ENCODE results near the gene CTNND2. TPM values are rescaled to one million over a fixed set of nuclear protein-coding genes. Genes with fewer than 3 reads are reported as not detected.

Gene CTNND2
- total RNA-seq, 1 donor from 2014 or later, result 143 TPM

- peaks cover 5% of the 10 kb centered on the region for H3K9me3 Mint-ChIP-seq (ENCODE audit: low read depth)
- no peak for DNase-seq (ENCODE audit: low spot score, unreplicated experiment)
- peaks cover 3% of the 10 kb centered on the region for H3K4me1 Mint-ChIP-seq (ENCODE audit: low read depth)
- TF ChIP-seq CTCF (IDR thresholded peaks at IDR 0.05; ENCODE audit: unreplicated experiment), result no peak
- H3K36me3 Mint-ChIP-seq (ENCODE audit: insufficient read depth), result peaks cover 11% of the 10 kb centered on the region
- no peak overlapping the region for H3K27ac Mint-ChIP-seq
- H3K27me3 Mint-ChIP-seq, result no peaks in the 10 kb centered on the region
- no peak overlapping the region for H3K4me3 Mint-ChIP-seq (ENCODE audit: low read depth)
These were observed 247.3 kb downstream of the CTNND2 start for GRCh38 chr5:11656916-11657315.

- no peak overlapping the region for H3K27ac Mint-ChIP-seq
These were observed 248.6 kb downstream of the CTNND2 start for GRCh38 chr5:11655681-11656080.

GRCh38 chr5:11650936-11651335, 253.3 kb downstream of the CTNND2 start:
- no peak overlapping the region for H3K4me3 Mint-ChIP-seq (ENCODE audit: low read depth)
- H3K9me3 Mint-ChIP-seq (ENCODE audit: low read depth), result peaks cover 7% of the 10 kb centered on the region
- H3K27me3 Mint-ChIP-seq, result no peaks in the 10 kb centered on the region
- TF ChIP-seq CTCF (IDR thresholded peaks at IDR 0.05; ENCODE audit: unreplicated experiment), result no peak
- H3K27ac Mint-ChIP-seq, result no peak overlapping the region
- no peaks in the 10 kb centered on the region for H3K4me1 Mint-ChIP-seq (ENCODE audit: low read depth)
- no peak for DNase-seq (ENCODE audit: low spot score, unreplicated experiment)
- peaks cover 13% of the 10 kb centered on the region for H3K36me3 Mint-ChIP-seq (ENCODE audit: insufficient read depth)

More at GRCh38 chr5:11655681-11656080, 248.6 kb downstream of the CTNND2 start:
- H3K9me3 Mint-ChIP-seq (ENCODE audit: low read depth), result peaks cover 6% of the 10 kb centered on the region
- H3K4me1 Mint-ChIP-seq (ENCODE audit: low read depth), result peaks cover 3% of the 10 kb centered on the region
- H3K36me3 Mint-ChIP-seq (ENCODE audit: insufficient read depth), result peaks cover 12% of the 10 kb centered on the region
- no peaks in the 10 kb centered on the region for H3K27me3 Mint-ChIP-seq
- H3K4me3 Mint-ChIP-seq (ENCODE audit: low read depth), result no peak overlapping the region
- no peak for DNase-seq (ENCODE audit: low spot score, unreplicated experiment)
- TF ChIP-seq CTCF (IDR thresholded peaks at IDR 0.05; ENCODE audit: unreplicated experiment), result no peak

GRCh38 chr5:11646141-11646540, 258.1 kb downstream of the CTNND2 start:
- H3K27me3 Mint-ChIP-seq, result no peaks in the 10 kb centered on the region
- TF ChIP-seq CTCF (IDR thresholded peaks at IDR 0.05; ENCODE audit: unreplicated experiment), result no peak
- peaks cover 8% of the 10 kb centered on the region for H3K36me3 Mint-ChIP-seq (ENCODE audit: insufficient read depth)
- DNase-seq (ENCODE audit: low spot score, unreplicated experiment), result no peak
- H3K9me3 Mint-ChIP-seq (ENCODE audit: low read depth), result peaks cover 7% of the 10 kb centered on the region
- no peak overlapping the region for H3K4me3 Mint-ChIP-seq (ENCODE audit: low read depth)
- no peak overlapping the region for H3K27ac Mint-ChIP-seq
- no peaks in the 10 kb centered on the region for H3K4me1 Mint-ChIP-seq (ENCODE audit: low read depth)

- no peaks in the 10 kb centered on the region for H3K4me1 Mint-ChIP-seq (ENCODE audit: low read depth)
- H3K4me3 Mint-ChIP-seq (ENCODE audit: low read depth), result no peak overlapping the region
- H3K9me3 Mint-ChIP-seq (ENCODE audit: low read depth), result no peaks in the 10 kb centered on the region
- no peaks in the 10 kb centered on the region for H3K36me3 Mint-ChIP-seq (ENCODE audit: insufficient read depth)
- no peaks in the 10 kb centered on the region for H3K27me3 Mint-ChIP-seq
- H3K27ac Mint-ChIP-seq, result no peak overlapping the region
- DNase-seq (ENCODE audit: low spot score, unreplicated experiment), result no peak
- TF ChIP-seq CTCF (IDR thresholded peaks at IDR 0.05; ENCODE audit: unreplicated experiment), result no peak
These were observed 261.8 kb downstream of the CTNND2 start for GRCh38 chr5:11642438-11642837.

All from progenitor cell of endocrine pancreas (in vitro differentiated cells).